ENCODE data around the gene ARHGAP42.

DNA sequence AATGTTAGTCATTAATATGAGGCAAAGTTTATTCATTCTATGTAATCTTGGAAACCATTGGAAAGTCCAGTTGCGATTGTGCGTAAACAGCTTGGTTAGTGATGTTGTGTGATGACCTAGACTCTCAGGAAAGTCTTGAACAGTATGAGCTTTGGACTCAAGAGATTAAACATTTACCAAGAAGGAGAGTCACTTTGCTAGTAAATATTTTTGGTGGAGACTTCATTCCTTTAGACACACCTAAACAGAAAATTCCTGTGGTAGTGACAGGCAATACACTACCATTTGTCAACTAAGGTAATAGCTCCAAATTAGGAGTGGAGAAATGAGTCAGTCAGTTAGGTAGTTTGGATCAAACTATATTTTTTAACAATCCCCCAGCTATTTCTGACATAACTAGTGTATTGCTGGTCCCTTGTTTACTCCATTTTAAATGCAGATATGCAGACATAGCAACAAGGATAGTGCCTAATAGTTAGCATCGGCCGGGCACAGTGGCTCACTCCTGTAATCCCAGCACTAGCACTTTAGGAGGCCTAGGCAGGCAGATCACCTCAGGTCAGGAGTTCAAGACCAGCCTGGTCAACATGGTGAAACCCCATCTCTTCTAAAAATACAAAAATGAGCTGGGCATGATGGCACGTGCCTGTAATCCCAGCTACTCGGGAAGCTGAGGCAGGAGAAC lies 89.3 kb downstream of the ARHGAP42 start:
- TF ChIP-seq, protein P1, sequence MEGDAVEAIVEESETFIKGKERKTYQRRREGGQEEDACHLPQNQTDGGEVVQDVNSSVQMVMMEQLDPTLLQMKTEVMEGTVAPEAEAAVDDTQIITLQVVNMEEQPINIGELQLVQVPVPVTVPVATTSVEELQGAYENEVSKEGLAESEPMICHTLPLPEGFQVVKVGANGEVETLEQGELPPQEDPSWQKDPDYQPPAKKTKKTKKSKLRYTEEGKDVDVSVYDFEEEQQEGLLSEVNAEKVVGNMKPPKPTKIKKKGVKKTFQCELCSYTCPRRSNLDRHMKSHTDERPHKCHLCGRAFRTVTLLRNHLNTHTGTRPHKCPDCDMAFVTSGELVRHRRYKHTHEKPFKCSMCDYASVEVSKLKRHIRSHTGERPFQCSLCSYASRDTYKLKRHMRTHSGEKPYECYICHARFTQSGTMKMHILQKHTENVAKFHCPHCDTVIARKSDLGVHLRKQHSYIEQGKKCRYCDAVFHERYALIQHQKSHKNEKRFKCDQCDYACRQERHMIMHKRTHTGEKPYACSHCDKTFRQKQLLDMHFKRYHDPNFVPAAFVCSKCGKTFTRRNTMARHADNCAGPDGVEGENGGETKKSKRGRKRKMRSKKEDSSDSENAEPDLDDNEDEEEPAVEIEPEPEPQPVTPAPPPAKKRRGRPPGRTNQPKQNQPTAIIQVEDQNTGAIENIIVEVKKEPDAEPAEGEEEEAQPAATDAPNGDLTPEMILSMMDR (IDR thresholded peaks at IDR 0.05), result no peak
- no peak for TF ChIP-seq POLR2A (IDR thresholded peaks at IDR 0.05)

All from adrenal gland (tissue), 5 donors.